GM18505 (cell line): ENCODE data around the gene FBH1.
A peak's percentile ranks its signal among the peaks of the same experiment; 100 is the strongest.

Source experiments
- ATAC-seq: cut with Tn5 transposase; IDR thresholded peaks from one replicate; pipeline ENCODE4 v1.9.1; 2021; ENCODE audit not compliant: unreplicated experiment
- POLR2A ChIP-seq: IDR thresholded peaks from 4 replicates; pipeline ENCODE4 v1.6.1; 2011; ENCODE audit warnings: borderline replicate concordance; ENCODE audit not compliant: insufficient read depth, insufficient read length; ENCODE audit errors: extremely low read depth

The FBH1 gene

DNA sequence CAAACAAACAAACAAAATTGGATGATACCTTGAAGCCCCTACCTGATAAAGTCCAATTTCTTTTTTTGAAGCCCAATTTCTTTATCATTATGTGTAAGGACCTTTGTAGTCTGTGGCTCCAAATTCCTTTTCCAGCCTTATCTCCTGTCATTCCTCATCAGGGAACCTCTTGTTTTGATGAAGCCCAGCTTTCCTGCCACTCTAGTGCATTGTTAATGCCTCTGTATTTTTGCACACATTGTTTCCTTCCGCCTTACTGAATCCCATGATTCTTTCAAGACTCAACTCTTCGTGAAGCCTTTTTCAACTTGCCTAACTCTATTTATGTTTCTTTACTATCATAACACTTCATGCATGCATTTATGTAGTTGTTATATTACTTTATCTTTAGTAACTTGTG is 3.3 kb downstream of the FBH1 start:
- ATAC-seq = no peak

DNA sequence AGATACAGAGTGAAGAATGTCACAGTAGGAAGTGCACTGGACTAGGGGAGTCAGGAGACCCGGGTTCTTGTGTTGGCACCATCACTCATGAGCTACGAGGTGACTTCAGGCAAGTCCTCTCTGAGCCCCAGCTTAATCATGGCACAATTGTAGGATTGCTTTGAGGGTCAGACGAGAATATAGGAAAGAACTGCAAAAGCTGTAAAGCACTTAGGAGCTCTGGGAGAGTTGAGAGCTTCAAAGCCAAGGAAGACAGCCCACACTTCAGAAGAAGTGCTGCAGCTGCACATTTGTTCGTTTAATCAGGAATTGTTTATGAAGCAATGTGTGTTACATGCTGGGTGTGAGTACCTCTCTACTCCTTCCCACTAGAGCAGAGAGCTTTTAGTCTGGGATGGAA is 4.4 kb downstream of the FBH1 start:
- no peak for ATAC-seq

More for the DNA sequence above, 3.3 kb downstream of the FBH1 start:
- no peak for TF ChIP-seq POLR2A

DNA sequence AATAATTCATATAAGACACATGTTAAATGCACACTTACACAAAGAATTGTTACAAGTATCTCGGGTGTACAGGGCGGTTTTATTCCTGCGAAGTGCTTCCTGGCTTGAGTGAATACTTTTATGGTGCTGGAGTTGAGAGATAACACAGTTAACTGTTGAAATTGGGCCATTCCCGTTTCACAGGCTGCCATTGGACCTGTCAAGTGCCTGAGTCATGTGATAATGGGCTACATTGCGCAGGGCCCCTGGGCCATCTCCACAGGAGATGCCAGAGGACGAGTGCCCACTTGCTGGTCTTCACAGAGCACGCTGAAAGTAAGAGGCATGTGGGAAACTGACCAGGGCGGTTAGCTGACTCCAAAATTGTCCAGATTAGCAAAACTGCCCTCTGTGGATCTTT is 4.8 kb downstream of the FBH1 start:
- no peak for ATAC-seq
- no peak for TF ChIP-seq POLR2A

More for the DNA sequence above, 4.4 kb downstream of the FBH1 start:
- TF ChIP-seq POLR2A = no peak

DNA sequence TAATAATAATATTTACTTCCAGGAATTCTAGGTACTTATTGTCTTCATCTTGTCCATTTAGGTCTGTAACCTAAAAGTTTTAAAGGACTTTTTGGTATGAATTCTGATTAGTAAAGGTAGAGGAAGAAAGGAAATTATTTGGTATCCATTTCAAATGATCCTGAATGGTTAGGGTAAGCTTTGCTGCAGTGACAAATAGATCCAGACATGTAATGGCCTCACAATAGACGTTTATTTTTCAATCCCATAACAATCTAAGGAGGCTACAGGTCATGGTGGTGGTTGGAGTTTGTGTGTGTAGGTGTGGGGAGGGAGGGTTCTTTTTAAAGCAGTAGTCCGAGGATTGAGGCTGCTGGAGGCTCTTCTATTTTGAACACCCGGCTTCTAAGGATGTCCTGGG is 5.3 kb downstream of the FBH1 start:
- TF ChIP-seq POLR2A = no peak
- no peak for ATAC-seq

DNA sequence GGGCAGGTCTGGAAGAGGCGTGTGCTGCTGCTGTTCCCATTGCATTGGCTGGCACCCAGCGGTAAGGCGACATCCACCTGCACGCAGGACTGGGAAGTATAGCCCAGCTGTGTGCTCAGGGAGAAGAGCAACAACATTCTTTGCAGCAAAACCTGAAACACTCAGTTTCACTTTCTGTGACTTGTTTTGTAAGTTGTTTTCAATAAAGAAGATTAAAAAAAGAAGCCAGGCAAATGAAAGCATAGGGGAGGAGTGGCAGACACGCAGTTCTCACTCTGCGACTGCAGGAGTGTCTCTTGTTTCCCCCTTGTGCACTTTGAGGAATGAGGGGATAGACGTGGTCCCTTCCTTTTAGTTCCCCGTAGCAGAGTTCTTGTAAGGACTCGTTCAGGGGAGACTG is 5.8 kb downstream of the FBH1 start:
- no peak for TF ChIP-seq POLR2A
- no peak for ATAC-seq

DNA sequence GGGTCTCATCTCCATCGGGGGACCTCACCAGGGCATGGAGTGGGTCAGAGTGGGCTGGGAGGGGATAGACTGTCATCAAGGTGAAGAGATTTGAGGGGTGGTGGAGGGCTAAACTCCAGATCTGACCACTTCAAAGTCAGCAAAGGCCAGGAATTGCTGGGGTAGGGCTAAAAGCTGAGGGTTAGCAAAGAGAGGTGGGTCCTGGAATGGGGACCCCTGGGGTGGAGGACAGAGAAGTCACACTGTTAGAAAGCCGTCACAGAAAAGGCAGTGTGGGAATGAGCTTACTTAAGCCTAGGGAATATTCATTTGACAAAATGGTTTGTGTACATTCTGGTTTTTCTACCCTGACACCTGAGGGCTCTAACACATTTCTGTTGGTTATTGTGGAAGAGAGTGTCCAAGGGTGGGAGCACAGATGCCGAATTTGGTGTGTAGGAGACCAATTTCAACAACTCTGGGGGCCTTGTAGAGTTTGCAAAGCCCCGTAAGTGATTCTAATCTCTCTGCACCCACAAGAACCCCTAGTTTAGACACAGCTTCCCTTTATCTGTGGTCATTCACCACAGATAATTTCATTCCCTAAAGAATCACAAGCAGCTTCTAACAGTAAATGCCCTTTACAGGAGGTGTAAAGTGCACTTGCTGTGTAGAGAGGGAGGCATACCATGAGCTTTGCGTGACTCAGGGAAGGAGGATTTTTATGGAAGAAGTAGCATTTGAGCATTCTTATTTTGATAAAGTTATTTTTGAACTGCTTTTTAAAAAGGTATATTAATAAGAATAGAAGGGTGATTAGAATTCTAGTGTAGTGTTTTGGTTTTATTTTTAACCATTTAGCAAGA is 6.4 kb downstream of the FBH1 start:
- ATAC-seq = no peak
- no peak for TF ChIP-seq POLR2A

DNA sequence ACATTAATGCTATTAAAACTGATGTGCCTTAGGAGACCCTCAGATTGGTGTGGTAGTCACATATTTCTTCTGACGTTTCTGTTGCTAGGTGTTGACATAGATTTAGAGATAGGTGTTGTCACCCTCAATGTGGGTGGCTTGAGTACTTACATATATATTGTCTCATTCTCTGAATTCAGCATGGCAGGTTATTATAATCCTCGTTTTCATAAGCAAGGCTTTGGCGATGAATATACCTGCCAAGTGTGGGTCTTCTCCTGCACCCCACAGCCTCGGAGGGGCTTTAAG is 7.0 kb downstream of the FBH1 start:
- no peak for ATAC-seq
- TF ChIP-seq POLR2A = no peak

- no peak for ATAC-seq
Observed at GRCh38 chr10:5897504-5897903, 7.5 kb downstream of the FBH1 start.

GRCh38 chr10:5898163-5898562 is 8.1 kb downstream of the FBH1 start:
- ATAC-seq = no peak

More at GRCh38 chr10:5897504-5897903, 7.5 kb downstream of the FBH1 start:
- no peak for TF ChIP-seq POLR2A

GRCh38 chr10:5900247-5900646 is 10.2 kb downstream of the FBH1 start:
- TF ChIP-seq POLR2A = no peak
- no peak for ATAC-seq

More at GRCh38 chr10:5898163-5898562, 8.1 kb downstream of the FBH1 start:
- TF ChIP-seq POLR2A = no peak

DNA sequence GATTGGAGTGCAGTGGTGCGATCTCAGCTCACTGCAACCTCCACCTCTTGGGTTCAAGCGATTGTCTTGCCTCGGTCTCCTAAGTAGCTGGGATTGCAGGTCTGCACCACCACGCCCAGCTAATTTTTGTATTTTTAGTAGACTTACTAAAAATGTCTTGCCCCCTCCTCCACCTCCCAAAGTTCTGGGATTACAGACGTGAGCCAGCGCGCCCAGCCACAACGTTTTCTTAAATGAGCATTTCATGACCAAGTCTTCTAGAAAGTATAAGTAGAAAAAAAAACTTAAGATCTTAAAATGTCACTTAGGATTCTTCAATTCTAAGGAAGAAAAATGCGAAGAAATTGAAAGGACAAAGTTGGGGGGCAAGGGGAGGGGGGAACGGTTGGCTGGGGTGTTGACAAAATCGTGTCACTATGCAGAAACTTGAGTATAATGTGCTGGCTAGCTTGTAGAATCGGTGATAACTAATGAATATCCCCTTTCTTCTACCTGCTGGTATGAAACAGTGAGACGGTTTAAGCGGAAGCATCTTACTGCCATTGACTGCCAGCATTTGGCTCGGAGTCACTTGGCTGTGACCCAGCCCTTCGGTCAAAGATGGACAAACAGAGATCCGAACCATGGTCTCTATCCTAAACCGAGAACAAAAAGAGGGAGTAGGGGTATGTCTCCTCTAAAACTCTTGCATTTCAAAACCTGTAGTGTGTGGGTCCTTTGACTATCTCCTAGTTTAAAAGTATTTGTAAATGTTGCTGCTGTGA is 12.7 kb downstream of the FBH1 start:
- no peak for ATAC-seq
- TF ChIP-seq POLR2A = no peak

- TF ChIP-seq POLR2A = no peak
- ATAC-seq = no peak
Observed at GRCh38 chr10:5903563-5903962, 13.5 kb downstream of the FBH1 start.

DNA sequence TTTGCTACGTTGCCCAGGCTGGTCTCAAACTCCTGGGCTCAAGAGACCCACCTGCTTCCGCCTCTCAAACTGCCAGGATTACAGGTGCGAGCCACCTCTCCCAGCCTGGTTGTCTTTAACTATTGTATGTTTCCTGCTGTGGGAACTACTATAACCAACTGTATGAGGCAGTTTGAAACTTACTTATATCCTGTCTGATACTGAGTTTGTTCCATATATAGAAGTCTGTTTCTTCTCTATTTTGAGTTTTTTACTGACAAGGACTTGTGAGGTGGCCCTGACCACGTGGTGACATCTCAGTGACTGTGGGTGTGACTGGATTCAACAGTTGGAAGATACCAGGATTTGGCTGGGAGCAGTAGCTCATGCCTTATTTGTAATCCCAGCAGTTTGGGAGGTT is 14.2 kb downstream of the FBH1 start:
- no peak for TF ChIP-seq POLR2A
- ATAC-seq = peak; percentile 96
